Inferior parietal cortex (tissue), 1 donor: ENCODE measurements around the gene ADARB1.
"Not testable (repeated sequence)": the region's sequence is repeated elsewhere in the genome, so short reads cannot be mapped to it uniquely, and the experiment has no call there.

ENCODE experiments used
- DNase-seq: peaks from one replicate; pipeline ENCODE4 v3.0.0-alpha.2; 2016; ENCODE audit errors: extremely low spot score

The ADARB1 gene

DNA sequence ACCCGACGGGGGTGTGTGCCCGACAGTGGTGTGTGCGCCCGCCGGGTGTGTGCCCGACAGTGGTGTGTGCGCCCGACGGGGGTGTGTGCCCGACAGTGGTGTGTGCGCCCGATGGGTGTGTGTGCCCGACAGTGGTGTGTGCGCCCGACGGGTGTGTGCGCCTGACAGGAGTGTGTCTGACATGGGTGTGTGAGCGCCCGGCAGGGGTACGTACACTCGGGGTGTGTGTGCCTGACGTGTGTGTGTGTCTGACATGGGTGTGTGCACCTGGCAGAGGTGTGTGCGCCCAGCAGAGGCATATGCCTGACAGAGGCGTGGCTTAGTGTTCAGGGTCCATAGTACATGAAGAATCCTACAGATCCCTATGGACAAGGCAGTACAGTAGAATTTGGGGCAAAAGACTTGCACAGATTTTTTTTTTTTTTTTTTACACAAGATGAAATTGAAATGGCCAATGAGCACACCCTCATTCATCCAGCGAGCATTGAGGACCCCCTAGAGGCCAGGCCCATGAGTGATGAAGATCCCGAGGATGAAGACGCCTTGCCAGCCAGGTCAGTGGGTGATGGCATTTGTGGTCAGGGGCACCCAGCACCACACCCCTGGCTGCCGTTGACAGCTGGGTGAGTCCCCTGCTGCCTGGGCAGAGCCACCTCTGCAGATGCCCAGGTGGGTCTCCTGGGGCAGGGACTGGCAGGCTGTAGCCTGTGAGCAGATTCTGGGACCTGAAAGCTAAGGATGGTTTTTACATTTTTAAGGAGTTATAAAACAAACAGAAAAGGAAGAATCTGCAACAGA lies 60.1 kb downstream of the ADARB1 start:
- DNase-seq, result no peak

DNA sequence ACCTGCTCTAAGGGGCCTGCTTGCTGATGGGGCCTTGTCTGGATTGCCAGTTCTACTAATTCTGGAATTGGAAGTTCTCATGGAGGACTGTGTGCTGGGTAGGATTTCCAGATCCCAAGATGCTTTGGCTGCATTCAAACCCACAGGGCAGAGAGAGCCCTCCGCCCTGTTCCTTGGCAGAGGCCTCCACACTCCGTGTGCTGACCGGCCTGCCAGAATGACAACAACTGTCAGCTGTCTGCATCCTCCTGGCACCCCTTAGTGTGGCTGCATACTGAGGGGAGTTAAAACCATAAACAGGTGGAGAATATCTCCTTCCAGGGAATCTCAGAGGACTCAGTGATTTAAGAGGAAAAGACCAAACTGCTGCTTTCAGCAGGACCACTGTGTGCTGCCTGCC lies 60.7 kb downstream of the ADARB1 start:
- DNase-seq, result no peak

DNA sequence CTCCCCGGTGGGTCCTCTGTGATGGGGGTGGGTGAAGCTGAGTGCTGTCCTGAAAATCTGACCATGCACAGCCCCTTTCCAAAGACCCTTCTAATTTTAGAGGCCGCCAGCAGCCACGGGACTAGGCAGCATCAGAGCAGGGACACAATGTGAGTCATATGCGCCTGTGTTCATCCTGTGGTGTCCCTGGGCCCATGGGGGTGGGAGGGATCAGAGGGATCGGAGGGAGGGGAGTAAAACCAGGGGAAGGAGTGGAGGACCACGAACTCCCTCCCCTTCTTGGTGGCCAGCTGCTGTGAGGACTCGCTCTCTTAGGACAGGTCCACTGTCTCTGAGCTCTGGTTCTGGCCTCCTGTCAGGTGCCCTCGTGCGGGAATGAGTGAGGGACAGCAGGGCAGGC lies 61.5 kb downstream of the ADARB1 start:
- DNase-seq, result no peak

DNA sequence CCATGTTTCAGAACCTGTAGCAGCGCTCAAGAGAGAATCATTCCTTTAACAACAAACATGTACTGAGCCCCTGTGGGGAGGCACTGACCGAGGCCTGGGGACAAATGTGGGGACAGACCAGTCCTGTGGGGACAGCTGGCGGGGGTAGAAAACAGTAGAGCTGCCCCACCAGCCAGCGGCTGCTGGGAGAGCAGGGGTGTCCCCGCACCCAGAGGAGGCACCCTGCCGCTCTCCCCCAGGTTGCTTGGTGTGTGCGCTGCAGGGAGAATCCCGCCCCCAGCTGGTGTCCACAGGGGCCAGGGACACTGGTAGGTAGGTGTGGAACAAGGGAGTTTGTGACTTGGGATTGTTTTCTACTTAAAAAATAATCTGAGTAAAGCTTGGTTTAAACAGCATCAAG lies 62.1 kb downstream of the ADARB1 start:
- no peak for DNase-seq

DNA sequence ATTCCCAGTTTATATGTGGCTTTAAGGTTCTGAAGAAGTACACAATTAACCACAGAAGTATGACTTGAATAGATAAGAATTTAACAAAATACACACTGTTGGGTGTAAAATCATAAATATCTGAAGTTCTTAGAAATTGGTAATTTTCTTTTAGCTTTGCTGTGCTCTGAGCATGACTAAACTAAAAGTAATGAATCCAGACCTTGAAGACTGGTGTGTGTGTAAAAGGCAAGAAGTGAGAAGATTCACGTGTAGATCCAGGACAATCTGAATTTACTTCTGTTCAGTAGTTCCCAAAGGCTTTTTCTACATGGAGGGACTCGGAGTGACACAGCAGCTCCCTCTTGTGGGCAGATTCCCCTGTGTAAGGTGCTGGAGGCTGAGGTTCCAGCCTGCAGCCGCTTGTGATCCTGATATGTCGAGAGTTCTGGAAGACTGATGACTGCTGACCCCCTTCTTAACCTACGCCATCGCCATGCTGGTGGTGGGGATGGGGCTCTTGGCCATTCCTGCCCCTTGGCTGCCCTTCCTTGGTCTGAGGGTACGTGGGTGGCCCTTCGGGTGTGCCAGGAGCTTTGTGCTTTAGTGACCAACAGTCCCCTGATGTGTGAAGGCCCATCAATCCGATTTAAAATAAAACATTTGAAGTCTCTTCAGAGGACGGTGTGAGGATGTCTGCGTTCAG lies 62.7 kb downstream of the ADARB1 start:
- DNase-seq, result peak; percentile 89

DNA sequence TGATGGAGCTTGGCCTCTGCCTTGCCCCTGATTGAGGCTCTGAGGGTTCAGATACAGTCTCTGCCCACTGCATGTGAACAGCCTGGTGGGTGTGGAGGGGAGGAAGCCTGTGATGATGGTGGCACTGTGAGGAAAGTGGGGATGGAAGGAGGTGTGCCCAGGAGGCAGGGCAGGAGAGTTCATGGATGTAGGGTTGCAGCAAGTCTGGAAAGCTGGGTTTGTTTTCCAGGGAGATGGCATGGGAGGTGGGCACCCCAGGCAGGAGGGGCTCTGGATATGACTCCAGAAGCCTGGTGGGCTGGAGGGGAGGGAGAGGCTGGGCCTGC lies 63.2 kb downstream of the ADARB1 start:
- DNase-seq, result no peak

DNA sequence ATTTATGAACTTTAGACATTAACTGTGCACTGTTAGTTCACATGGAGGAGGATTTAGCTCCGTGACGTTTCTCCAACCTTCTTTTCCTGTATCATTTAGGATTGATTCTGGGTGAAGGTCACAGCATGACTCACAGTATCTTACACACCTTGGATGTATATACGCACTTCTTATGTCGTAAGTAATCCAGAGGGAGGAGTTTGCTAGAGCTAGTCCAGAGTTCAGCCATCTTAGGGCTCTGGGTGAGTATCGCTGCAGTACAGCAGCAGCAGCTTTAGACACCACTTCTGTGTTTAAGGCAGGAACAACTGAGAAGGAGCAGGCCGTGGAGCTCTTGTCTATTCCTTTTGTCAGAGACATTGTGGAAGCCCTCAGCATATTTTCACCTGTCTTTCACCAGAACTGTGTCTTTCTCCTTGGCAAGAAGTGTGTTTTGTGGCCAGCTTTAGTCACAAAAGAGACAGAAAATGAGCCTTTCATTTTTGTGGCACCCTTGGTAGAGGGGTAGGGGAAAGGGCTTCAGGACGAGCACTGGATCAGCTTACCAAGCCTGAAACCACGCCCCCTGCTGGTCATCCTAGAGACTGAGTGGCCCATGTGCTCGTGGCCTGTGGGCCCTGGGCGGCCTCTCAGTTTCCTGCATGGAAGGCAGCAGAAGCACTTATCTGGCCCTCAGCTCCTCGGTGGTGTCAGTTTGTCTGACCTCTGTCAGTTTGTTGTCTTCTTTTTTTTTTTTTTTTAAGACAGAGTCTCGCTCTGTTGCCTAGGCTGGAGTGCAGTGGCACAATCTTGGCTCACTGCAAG lies 64.0 kb downstream of the ADARB1 start:
- peak; percentile 66 for DNase-seq

DNA sequence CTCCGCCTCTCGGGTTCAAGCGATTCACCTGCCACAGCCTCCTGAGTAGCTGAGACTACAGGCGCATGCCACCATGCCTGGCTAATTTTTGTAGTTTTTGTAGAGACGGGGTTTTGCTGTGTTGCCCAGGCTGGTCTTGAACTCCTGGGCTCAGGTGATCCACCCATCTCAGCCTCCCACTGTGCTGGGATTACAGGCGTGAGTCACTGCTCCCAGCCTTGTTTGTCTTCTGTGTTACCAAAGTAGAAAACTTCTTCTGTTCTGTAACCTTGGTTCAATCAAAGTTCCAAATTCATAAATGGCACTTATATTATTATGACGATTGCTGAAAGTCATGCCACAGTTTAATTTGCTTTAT lies 64.6 kb downstream of the ADARB1 start:
- not testable (repeated sequence) for DNase-seq

DNA sequence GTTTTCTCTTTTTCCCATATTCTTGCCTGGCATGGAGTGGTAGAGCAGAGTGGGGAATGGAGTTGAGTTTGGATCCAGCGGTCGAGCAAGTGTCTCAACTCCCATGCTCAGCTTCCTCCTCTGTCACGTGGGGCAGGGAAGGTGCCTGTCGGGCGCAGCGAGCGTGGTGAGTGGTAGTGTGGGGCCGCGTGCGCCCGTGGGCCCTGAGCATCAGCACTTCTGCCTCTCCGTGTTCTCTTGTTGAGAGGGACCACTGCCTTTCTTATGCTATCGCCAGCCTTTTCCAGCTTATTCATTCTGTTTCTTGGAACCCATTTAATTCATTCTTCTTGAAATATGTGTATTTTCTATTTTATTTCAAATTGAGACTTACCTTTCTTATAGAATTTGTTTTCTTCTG lies 65.1 kb downstream of the ADARB1 start:
- no peak for DNase-seq

DNA sequence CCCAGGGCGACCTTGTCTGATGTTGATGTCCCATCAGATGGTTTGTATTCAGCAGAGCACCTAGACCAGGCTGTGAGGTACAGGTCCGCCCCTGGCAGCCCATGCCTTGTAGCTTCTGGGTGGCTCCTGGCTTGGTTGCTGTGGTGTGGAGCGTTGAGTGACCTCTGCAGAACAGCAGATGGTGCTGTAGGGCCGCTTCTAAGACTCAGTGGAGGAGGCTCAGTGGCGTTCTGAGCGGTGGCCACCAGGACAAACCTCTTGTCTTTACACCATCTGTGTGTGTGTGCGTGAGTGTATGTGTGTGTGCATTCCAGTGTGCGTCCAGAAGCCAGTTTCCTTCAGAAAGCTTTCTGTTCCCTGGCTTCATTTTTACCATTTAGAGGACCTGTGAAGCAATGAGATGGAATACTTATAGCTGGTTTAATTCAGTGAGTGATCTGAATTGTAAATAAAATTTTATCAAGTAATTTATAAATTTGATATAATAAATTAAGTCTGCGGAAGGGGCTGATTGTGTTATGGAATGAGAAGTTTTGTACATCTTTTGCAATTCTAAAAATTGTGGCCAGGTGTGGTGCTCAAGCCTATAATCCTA lies 66.1 kb downstream of the ADARB1 start:
- peak; percentile 75 for DNase-seq

DNA sequence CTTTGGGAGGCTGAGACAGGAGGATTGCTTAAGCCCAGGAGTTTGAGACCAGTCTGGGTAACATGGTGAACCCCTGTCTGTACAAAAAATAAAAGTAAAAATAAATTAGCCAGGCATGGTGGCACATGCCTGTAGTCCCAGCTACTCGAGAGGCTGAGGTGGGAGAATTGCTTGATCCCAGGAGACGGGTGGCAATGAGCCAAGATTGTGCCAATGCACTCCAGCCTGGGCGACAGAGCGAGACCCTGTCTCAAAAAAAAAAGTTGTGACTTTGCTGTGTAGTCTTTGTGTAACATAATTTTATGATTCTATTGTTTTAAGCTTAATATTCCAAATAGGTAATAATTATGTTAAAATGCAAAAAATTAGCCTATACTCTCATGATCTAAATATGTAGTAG lies 66.6 kb downstream of the ADARB1 start:
- not testable (repeated sequence) for DNase-seq

DNA sequence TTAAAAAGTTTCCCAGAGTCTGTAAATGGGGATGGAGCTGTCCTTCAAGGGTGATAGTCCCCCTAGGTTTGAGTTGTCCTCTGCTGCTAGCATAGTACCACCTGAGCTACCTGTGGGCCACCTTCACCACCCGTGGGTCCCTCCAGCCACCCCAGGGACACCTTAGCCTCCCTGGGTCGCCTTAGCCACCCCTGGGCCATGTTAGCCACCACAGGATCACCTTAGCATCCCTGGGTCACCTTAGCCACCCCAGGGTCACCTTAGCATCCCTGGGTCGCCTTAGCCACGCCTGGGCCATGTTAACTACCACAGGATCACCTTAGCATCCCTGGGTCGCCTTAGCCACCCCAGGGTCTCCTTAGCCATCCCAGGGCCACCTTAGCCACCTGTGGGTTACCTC lies 67.1 kb downstream of the ADARB1 start:
- no peak for DNase-seq

DNA sequence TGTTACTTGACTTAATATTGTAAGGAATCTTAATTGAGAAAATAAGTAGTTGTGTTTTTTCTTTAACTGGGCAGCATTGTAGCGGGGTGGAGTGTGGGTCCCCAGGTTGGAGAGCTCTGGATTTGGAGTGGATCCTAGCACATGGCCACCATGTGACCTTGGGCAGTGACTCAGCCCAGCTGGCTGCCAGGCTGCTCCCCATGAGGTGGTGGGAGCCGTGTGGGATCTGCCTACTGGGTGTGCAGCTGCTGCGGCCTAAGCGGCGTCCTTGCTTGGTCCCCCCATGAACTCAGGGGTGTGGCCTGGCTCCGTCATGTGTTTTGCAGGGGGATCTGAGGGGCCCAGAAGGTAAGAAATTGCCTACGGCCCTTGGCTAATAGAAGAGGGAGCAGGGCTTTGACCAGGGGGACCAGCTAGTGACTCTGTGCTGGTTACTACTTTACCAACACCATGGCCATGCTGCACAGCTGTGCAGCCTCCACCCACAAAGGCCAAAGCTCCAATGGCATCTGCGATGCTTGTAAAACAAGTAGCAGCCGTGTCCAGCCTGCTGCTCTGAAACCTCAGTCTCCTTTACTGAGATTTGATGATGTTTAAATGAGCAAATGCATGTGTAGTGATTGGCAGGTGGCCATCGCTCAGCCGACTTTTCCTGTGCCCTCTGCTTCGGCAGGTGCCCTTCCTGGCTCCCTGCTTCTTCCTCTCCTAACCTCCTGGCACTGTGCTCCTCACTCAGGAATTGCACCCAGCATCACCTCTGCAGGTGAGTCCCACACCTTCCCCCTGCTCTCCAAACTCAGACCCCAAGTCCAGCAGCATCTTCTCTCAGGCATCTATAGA lies 68.3 kb downstream of the ADARB1 start:
- no peak for DNase-seq

DNA sequence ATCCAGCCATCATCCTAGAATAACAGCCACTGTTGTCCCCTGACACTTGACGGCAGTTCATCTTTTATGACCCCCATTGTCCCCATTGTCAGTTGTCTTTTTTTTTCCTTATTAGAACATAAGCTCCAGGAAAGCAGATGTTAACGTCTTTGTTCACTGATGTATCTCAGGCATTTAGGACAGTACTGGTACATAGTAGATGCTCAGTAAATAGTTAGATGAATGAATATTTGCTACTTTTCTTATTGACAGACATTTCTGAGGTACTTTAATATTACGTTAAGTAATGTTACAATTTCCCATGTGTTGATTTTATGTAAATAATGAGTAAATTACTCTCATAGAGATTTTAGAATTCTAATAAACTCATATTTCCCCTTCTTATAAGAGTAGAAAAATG lies 69.5 kb downstream of the ADARB1 start:
- DNase-seq, result no peak

DNA sequence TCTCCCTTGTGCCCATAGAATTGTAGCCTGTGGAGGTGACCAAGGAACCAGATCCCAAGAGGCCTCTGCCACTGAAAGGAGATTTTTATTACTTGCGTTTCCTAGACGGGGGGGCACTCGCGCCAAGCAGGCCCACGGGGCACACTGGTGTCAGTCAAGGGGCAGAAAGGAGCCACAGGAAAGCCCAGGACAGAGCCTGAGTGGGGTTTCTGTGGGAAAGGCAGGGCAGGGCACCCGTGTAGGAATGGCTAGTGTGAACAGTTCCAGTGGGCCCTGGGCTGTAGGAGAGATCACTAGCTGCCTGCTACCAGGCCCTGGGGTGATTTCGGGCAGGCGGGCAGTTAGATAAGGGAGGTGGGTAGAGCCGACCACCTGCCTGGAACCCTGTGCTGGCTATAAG lies 70.8 kb downstream of the ADARB1 start:
- no peak for DNase-seq

DNA sequence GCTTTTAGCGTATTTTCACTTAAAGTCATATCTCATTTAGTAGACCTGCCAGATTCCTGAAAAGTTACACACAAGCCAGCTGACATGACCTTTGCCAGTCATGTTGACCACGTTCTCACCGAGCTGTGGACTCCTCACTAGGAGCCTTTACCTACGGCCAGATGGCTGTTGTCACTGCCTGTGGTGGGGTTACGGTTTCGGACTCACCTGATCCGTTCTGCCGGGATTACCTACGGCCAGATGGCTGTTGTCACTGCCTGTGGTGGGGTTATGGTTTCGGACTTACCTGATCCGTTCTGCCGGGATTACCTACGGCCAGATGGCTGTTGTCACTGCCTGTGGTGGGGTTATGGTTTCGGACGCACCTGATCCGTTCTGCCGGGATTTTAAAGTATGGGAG lies 71.5 kb downstream of the ADARB1 start:
- DNase-seq, result not testable (repeated sequence)

DNA sequence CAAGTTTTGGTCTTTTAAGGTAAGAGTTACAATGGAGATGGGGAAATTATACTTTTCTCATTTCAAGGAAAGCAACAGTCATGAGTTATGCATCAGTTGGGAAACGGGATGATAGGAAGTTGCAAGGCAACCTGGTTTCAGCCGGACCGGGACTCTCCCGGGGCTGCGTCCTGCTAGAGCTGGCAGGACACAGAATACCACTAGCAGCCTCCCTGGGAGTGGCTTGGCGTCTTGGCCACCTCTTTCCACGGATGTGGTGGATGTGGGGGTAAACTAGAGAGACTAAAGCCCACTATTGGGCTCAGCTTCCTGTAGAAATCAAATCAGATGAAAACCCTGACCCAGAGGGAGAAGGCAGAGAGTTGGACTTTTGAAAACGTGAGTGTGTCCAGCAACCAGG lies 71.9 kb downstream of the ADARB1 start:
- no peak for DNase-seq

DNA sequence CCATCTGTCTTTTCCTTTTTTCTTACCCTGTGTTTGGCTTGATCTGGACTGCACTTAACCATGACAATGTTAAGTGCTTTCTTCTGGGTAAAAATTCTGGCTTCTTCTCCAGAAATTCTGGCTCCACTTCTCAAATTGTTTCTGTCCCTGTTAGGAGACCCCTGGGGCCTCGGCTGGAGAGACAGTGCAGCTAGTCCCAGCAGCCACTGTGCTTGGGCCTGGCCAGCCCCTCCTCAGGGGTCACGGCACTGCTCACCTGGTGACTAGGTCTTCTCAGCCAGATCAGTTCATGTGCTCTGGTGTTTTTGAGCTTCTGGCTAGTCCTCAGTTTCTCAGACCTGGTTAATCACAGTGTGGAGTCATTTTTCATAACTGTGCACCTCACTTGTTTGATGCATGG lies 72.4 kb downstream of the ADARB1 start:
- DNase-seq, result no peak

DNA sequence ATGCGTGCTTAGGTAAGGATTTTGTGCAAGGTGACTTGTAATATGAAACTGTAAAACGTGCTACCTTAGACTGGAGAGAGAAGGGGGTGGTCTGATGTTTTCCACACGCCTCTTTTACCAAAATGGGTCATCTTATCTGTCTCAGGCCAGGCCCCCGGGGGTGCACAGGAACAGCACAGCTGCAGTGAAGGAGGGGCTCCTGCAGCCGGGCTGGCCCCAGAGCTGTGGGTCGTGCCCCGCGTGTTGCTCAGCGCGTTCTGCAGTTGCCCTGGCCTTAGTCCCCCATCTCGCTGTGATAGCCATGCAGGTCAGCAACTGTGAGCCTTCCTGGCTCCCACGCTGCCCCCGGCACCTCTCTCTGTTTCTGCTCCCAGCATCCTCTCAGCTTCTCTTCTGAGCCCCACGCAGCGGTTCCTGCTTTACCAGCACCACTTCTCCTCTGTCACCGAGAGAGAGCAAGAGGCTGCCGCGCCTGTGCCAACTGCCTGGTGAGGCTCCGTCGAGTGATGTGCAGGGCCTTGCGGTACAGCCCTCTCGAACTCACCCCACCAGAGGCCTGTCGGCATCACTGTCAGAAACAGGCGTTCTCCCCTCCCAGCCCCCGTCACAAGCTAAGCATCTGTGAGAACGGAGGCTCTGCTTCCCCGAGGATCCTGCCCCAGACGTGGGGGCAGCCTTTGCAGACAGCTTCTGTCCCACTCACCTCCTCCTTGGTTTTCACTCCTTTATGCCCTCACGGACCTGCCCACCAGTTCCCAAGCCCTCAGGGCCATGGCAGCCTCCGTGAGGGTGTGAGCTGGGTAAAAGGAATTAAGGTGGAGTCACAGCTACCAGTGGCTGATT lies 73.3 kb downstream of the ADARB1 start:
- no peak for DNase-seq

DNA sequence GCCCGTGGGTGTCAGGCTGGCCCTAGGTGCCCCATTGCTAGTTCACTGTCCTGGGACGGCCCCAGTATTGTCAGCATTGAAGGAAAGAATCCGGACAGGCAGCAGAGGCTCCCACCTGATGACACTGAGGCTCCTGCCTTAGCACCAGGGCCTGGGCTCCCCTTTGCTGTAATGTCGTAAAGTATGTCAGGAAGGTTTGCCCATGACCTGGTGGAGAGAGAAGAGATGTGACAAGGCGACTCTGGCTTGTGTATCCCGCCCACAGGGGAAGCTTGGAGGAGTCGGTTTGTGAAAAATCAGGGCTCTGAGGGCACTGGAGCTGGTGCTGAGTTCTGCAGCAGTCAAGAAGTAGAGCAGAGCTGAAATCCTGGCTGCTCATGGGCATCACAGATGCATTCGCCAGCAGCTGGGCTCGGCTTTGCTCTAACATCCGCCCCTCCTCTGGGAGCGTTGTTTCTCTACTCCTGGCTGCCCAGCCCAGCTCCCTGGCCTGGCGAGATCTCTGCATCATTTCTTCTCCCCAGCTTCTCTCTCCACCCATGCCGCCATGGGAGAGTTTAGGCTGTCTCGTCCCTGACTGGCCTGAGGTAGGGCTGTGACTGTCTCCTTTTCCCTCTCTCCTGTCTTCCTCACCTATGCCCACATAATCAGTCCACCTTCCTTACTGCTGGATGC lies 74.1 kb downstream of the ADARB1 start:
- DNase-seq, result no peak
